Measurements from ENCODE around the gene KRT7. TPM values are rescaled to one million over a fixed set of nuclear protein-coding genes. Genes with fewer than 3 reads are reported as not detected.
A peak's percentile ranks its signal among the peaks of the same experiment; 100 is the strongest.

Gene KRT7
- polyA plus RNA-seq, 1 of the 3 experiments (the other 2 are of a cell fraction) = 5.4 TPM

GRCh38 chr12:52243856-52244614 is 11.0 kb downstream of the KRT7 start:
- no peaks in the 10 kb centered on the region for H3K27me3 ChIP-seq (ENCODE audit: insufficient read depth)
- H3K9ac ChIP-seq = peak overlapping the region; percentile 71
- POLR2A ChIA-PET = interaction anchor here (1.1 kb wide), 1 partner anchor 44 kb away, joined by 3 read pairs; no protein-coding TSS in a partner anchor
- H3K27ac ChIP-seq (ENCODE audit: low read depth in 2 of 2, low read length in 1 of 2) = peak overlapping the region; percentile 71 to 91
- no peaks in the 10 kb centered on the region for H3K36me3 ChIP-seq (replicated peaks in 1 of 2; ENCODE audit: control insufficient read depth in 1 of 2, insufficient read depth in 2 of 2, low read length in 1 of 2)
- DNase-seq = peak; percentile 60
- CTCF ChIA-PET = interaction anchor here (0.9 to 3.5 kb wide), 18 partner anchors 12 to 219 kb away, joined by 3 to 15 read pairs (median 4); no protein-coding TSS in a partner anchor
- H3K4me2 ChIP-seq = peak overlapping the region; percentile 80
- no peaks in the 10 kb centered on the region for H3K9me3 ChIP-seq
- H3F3A ChIP-seq (replicated peaks; ENCODE audit: insufficient read depth) = no peaks in the 10 kb centered on the region
- H3K4me1 ChIP-seq (ENCODE audit: control insufficient read depth in 1 of 2, insufficient read depth in 2 of 2, low read depth in 1 of 2, low read length in 1 of 2) = peaks cover 23 to 24% of the 10 kb centered on the region in 2 experiments; a peak in 3 of 4 replicates
- WGBS (ENCODE audit: low lambda C conversion rate) = 35% methylated on average over 8 of the region's 12 CpGs
- H3K9me2 ChIP-seq = no peaks in the 10 kb centered on the region
- H2AFZ ChIP-seq (ENCODE audit: low read depth) = peak overlapping the region; percentile 87; the same call in 1 of the 2 replicates
- no peak overlapping the region for H3K4me3 ChIP-seq (ENCODE audit: low read depth in 2 of 2, low read length in 1 of 2)
- no peaks in the 10 kb centered on the region for H3K79me2 ChIP-seq (ENCODE audit: insufficient read depth)
- H4K20me1 ChIP-seq (ENCODE audit: insufficient read depth) = no peaks in the 10 kb centered on the region
- TF ChIP-seq EP300 (IDR thresholded peaks at IDR 0.05; ENCODE audit: borderline replicate concordance in 1 of 2, low read depth in 1 of 2, low read length in 1 of 2) = no peak; a peak in 1 of 4 replicates
- TF ChIP-seq CTCF (IDR thresholded peaks at IDR 0.05) = no peak
- no peak for TF ChIP-seq RCOR1 (IDR thresholded peaks at IDR 0.05; ENCODE audit: low read length)
- no peak for TF ChIP-seq NRF1 (IDR thresholded peaks at IDR 0.05; ENCODE audit: low read depth, low read length)
- TF ChIP-seq CHD2 (IDR thresholded peaks at IDR 0.05; ENCODE audit: low read length, partially characterized antibody) = no peak
- TF ChIP-seq TAF1 (IDR thresholded peaks at IDR 0.05; ENCODE audit: borderline replicate concordance, low read depth, low read length) = peak; percentile 28; the same call in 1 of the 2 replicates
- peak; percentile 68; the same call in 1 of the 2 replicates for TF ChIP-seq JUND (IDR thresholded peaks at IDR 0.05)
- TF ChIP-seq USF2 (IDR thresholded peaks at IDR 0.05; ENCODE audit: borderline replicate concordance, low read depth, low read length) = no peak
- no peak for TF ChIP-seq ELF1 (IDR thresholded peaks at IDR 0.05)
- TF ChIP-seq MEF2A (IDR thresholded peaks at IDR 0.05; ENCODE audit: borderline replicate concordance, low read depth) = no peak
- TF ChIP-seq FOSL2 (IDR thresholded peaks at IDR 0.05; ENCODE audit: borderline replicate concordance, low read depth) = peak; percentile 84
- no peak for TF ChIP-seq SMC3 (IDR thresholded peaks at IDR 0.05; ENCODE audit: low read depth, low read length)
- peak; percentile 88 for TF ChIP-seq NFIC (IDR thresholded peaks at IDR 0.05; ENCODE audit: borderline replicate concordance)
- no peak for TF ChIP-seq EZH2phosphoT487 (IDR thresholded peaks at IDR 0.05; ENCODE audit: borderline replicate concordance, low read depth)
- TF ChIP-seq IRF3 (IDR thresholded peaks at IDR 0.05; ENCODE audit: low read depth, low read length) = no peak
- TF ChIP-seq RFX5 (IDR thresholded peaks at IDR 0.05; ENCODE audit: low read length) = no peak
- TF ChIP-seq YY1 (IDR thresholded peaks at IDR 0.05; ENCODE audit: low read depth) = peak; percentile 52; the same call in 1 of the 2 replicates
- TF ChIP-seq RXRA (IDR thresholded peaks at IDR 0.05; ENCODE audit: borderline replicate concordance, low read depth) = peak; percentile 54; the same call in 1 of the 2 replicates
- no peak for TF ChIP-seq MXI1 (IDR thresholded peaks at IDR 0.05; ENCODE audit: low read depth, low read length)
- TF ChIP-seq PBX3 (IDR thresholded peaks at IDR 0.05) = peak; percentile 51
- TF ChIP-seq GATA2 (CRISPR knock-in tag; IDR thresholded peaks at IDR 0.05) = no peak
- no peak; the same call in 1 of the 2 replicates for TF ChIP-seq POLR2AphosphoS5 (IDR thresholded peaks at IDR 0.05; ENCODE audit: low read depth, low read length)
- TF ChIP-seq ZBTB33 (IDR thresholded peaks at IDR 0.05; ENCODE audit: borderline replicate concordance, low read depth) = no peak
- TF ChIP-seq MAX (IDR thresholded peaks at IDR 0.05; ENCODE audit: low read depth) = 0 out of 2 replicates have a peak, but pooled peaks have one; percentile 31
- TF ChIP-seq FOXM1 (IDR thresholded peaks at IDR 0.05; ENCODE audit: low read depth) = no peak
- peak; percentile 41; the same call in 1 of the 2 replicates for TF ChIP-seq GABPA (IDR thresholded peaks at IDR 0.05; ENCODE audit: low read depth)

All from SK-N-SH (cell line).